ENCODE measurements around the gene INO80C.

DNA sequence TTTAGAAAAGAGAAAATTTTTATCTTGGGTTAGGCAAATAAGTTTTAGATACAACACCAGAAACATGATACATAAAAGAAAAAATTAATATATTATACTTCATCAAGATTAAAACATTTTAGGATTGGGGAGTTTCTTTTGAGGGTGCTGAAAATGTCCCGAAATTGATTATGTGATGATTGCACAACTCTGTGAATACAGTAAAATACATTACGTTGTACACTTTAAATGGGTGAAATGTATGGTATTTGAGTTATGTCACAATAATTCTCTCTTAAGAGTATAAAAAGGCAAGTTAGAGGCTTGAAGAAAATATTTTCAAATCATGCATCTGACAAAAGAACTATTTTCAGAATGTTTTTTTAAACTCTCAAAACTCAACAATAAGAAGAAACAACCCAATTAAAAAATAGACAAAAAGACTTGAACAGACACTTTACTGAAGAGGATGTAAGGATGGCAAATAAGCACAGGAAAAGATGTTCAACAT is 36.2 kb upstream of the INO80C start:
- TF ChIP-seq ZBTB21 (CRISPR knock-in tag; IDR thresholded peaks at IDR 0.05; ENCODE audit: borderline replicate concordance) (no peak), ZNF138 (CRISPR knock-in tag; conservative IDR thresholded peaks at IDR 0.05) (no peak)
- TF ChIP-seq, protein P1, sequence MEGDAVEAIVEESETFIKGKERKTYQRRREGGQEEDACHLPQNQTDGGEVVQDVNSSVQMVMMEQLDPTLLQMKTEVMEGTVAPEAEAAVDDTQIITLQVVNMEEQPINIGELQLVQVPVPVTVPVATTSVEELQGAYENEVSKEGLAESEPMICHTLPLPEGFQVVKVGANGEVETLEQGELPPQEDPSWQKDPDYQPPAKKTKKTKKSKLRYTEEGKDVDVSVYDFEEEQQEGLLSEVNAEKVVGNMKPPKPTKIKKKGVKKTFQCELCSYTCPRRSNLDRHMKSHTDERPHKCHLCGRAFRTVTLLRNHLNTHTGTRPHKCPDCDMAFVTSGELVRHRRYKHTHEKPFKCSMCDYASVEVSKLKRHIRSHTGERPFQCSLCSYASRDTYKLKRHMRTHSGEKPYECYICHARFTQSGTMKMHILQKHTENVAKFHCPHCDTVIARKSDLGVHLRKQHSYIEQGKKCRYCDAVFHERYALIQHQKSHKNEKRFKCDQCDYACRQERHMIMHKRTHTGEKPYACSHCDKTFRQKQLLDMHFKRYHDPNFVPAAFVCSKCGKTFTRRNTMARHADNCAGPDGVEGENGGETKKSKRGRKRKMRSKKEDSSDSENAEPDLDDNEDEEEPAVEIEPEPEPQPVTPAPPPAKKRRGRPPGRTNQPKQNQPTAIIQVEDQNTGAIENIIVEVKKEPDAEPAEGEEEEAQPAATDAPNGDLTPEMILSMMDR (IDR thresholded peaks at IDR 0.05) = no peak
- TF ChIP-seq, protein P2, sequence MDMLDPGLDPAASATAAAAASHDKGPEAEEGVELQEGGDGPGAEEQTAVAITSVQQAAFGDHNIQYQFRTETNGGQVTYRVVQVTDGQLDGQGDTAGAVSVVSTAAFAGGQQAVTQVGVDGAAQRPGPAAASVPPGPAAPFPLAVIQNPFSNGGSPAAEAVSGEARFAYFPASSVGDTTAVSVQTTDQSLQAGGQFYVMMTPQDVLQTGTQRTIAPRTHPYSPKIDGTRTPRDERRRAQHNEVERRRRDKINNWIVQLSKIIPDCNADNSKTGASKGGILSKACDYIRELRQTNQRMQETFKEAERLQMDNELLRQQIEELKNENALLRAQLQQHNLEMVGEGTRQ (CRISPR knock-in tag; IDR thresholded peaks at IDR 0.05) = no peak
- TF ChIP-seq, protein P3, sequence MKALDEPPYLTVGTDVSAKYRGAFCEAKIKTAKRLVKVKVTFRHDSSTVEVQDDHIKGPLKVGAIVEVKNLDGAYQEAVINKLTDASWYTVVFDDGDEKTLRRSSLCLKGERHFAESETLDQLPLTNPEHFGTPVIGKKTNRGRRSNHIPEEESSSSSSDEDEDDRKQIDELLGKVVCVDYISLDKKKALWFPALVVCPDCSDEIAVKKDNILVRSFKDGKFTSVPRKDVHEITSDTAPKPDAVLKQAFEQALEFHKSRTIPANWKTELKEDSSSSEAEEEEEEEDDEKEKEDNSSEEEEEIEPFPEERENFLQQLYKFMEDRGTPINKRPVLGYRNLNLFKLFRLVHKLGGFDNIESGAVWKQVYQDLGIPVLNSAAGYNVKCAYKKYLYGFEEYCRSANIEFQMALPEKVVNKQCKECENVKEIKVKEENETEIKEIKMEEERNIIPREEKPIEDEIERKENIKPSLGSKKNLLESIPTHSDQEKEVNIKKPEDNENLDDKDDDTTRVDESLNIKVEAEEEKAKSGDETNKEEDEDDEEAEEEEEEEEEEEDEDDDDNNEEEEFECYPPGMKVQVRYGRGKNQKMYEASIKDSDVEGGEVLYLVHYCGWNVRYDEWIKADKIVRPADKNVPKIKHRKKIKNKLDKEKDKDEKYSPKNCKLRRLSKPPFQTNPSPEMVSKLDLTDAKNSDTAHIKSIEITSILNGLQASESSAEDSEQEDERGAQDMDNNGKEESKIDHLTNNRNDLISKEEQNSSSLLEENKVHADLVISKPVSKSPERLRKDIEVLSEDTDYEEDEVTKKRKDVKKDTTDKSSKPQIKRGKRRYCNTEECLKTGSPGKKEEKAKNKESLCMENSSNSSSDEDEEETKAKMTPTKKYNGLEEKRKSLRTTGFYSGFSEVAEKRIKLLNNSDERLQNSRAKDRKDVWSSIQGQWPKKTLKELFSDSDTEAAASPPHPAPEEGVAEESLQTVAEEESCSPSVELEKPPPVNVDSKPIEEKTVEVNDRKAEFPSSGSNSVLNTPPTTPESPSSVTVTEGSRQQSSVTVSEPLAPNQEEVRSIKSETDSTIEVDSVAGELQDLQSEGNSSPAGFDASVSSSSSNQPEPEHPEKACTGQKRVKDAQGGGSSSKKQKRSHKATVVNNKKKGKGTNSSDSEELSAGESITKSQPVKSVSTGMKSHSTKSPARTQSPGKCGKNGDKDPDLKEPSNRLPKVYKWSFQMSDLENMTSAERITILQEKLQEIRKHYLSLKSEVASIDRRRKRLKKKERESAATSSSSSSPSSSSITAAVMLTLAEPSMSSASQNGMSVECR (CRISPR knock-in tag; IDR thresholded peaks at IDR 0.05; ENCODE audit: borderline replicate concordance) = no peak
- TF ChIP-seq, protein P4, sequence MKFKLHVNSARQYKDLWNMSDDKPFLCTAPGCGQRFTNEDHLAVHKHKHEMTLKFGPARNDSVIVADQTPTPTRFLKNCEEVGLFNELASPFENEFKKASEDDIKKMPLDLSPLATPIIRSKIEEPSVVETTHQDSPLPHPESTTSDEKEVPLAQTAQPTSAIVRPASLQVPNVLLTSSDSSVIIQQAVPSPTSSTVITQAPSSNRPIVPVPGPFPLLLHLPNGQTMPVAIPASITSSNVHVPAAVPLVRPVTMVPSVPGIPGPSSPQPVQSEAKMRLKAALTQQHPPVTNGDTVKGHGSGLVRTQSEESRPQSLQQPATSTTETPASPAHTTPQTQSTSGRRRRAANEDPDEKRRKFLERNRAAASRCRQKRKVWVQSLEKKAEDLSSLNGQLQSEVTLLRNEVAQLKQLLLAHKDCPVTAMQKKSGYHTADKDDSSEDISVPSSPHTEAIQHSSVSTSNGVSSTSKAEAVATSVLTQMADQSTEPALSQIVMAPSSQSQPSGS (CRISPR knock-in tag; IDR thresholded peaks at IDR 0.05; ENCODE audit: borderline replicate concordance, low read depth) = no peak

All from WTC11 (cell line).